Neural crest cell (in vitro differentiated cells): ENCODE results near the gene CALM3. TPM values are rescaled to one million over a fixed set of nuclear protein-coding genes. Genes with fewer than 3 reads are reported as not detected.

ENCODE experiments used
- DNase-seq: peaks from one replicate; pipeline ENCODE4 v3.0.0; 2021; ENCODE audit warnings: low read depth, mixed read lengths, low spot score
- H3K27ac Mint-ChIP-seq: one replicate; pipeline ENCODE4 v1.8.0; 2021; ENCODE audit warnings: mild to moderate bottlenecking, mixed read lengths; ENCODE audit not compliant: unreplicated experiment
- H3K27me3 Mint-ChIP-seq: 2 replicates; pipeline ENCODE4 v1.8.0; 2021; ENCODE audit warnings: low read depth, mild to moderate bottlenecking, mixed read lengths
- H3K36me3 Mint-ChIP-seq: 2 replicates; pipeline ENCODE4 v1.8.0; 2021; ENCODE audit warnings: low read depth, mild to moderate bottlenecking, mixed read lengths
- H3K4me1 Mint-ChIP-seq: 2 replicates; pipeline ENCODE4 v1.8.0; 2021; ENCODE audit warnings: mixed read lengths
- H3K4me3 Mint-ChIP-seq: one replicate; pipeline ENCODE4 v1.8.0; 2021; ENCODE audit warnings: mild to moderate bottlenecking, mixed read lengths
- H3K9me3 Mint-ChIP-seq: 2 replicates; pipeline ENCODE4 v1.8.0; 2021; ENCODE audit warnings: mixed read lengths
- total RNA-seq: library from RNA; stranded (reverse); gene quantifications from 2 replicates; pipeline ENCODE4 v1.2.1, GENCODE V29; 2021
- TF ChIP-seq, protein P1 (sequence below): fragments of 200-600 bp; sonication (generic); conservative IDR thresholded peaks from 2 replicates; pipeline ENCODE4 v1.5.0; 2021; ENCODE audit warnings: antibody characterized with exemption, mild to moderate bottlenecking

Gene CALM3
- total RNA-seq, 1 donor from 2014 or later, result 436 TPM

DNA sequence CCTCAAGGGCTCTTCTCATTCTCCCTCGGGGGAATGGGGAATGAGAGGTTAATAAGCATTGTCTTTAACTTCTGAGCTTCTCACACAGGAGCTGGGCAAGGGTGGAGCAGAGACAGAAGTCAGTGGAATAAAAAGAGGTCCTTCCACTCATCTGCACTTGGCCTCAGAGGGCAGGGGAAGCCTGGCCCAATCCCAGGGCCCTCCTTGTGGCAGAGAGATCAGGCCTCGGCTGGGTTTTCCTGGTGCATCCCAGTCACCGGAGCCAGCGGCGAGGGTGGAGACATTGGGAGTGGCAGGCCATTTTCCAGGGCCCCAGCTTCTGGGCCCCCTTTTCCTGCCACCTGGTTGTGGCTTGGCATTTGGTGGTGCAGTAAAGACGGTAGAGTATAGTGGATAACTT, 10.6 kb downstream of the CALM3 start:
- no peaks in the 10 kb centered on the region for H3K27me3 Mint-ChIP-seq
- TF ChIP-seq, protein P1, sequence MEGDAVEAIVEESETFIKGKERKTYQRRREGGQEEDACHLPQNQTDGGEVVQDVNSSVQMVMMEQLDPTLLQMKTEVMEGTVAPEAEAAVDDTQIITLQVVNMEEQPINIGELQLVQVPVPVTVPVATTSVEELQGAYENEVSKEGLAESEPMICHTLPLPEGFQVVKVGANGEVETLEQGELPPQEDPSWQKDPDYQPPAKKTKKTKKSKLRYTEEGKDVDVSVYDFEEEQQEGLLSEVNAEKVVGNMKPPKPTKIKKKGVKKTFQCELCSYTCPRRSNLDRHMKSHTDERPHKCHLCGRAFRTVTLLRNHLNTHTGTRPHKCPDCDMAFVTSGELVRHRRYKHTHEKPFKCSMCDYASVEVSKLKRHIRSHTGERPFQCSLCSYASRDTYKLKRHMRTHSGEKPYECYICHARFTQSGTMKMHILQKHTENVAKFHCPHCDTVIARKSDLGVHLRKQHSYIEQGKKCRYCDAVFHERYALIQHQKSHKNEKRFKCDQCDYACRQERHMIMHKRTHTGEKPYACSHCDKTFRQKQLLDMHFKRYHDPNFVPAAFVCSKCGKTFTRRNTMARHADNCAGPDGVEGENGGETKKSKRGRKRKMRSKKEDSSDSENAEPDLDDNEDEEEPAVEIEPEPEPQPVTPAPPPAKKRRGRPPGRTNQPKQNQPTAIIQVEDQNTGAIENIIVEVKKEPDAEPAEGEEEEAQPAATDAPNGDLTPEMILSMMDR, result no peak
- peaks cover 9% of the 10 kb centered on the region for H3K4me1 Mint-ChIP-seq
- H3K9me3 Mint-ChIP-seq, result no peaks in the 10 kb centered on the region
- no peak overlapping the region for H3K27ac Mint-ChIP-seq
- H3K36me3 Mint-ChIP-seq, result peaks cover 9% of the 10 kb centered on the region
- H3K4me3 Mint-ChIP-seq, result peak overlapping the region; percentile 34
- DNase-seq, result no peak

DNA sequence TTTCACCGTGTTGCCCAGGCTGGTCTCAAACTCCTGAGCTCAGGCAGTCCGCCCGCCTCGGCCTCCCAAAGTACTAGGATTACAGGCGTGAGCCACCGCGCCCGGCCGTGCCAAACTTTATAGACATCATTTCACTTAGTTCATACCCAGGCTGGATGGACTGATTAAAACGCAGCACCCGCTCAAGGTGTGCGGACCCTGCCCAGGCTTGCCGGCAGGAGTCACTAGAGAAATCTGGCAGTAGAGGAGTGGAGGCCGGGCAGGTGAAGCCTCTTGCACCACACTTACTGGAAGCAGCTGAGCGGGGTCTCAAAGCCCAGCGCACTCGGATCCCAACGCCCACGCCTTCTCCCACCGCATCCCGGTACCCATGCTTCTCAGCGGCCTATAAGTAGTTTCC, 12.4 kb downstream of the CALM3 start:
- no peaks in the 10 kb centered on the region for H3K9me3 Mint-ChIP-seq
- H3K4me3 Mint-ChIP-seq, result no peak overlapping the region
- no peaks in the 10 kb centered on the region for H3K27me3 Mint-ChIP-seq
- TF ChIP-seq, protein P1, result no peak
- H3K27ac Mint-ChIP-seq, result no peak overlapping the region
- H3K4me1 Mint-ChIP-seq, result peaks cover 13% of the 10 kb centered on the region
- peaks cover 5% of the 10 kb centered on the region for H3K36me3 Mint-ChIP-seq
- no peak for DNase-seq

DNA sequence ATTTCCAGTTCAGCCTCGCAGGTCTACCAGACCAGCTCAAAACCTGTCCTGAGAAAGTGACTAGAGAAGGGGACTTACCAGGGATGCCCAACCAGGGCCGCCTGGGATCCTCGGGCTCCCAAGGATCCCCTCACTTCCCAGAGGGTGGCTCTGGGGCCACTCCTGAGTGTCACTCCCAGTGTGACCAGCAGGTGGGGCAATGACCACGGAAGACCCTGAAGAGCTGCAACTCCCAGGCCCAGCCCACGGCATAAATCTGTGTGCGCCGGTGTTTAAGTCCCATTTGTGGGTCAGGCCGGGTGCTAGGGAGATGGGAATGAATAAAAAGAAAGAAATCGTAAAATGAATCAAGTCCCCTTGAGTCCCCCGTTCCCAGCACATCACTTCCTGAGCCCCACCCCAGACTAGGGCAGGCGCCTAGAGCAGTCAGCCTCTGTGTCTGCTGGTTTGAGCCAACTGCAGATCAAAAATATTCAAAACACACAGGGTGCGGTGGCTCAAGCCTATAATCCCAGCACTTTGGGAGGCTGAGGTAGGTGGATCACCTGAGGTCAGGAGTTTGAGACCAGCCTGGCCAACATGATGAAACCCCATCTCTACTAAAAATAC, 13.1 kb downstream of the CALM3 start:
- H3K27me3 Mint-ChIP-seq, result no peaks in the 10 kb centered on the region
- H3K4me3 Mint-ChIP-seq, result peak overlapping the region; percentile 33
- DNase-seq, result peak; percentile 93
- H3K4me1 Mint-ChIP-seq, result peaks cover 13% of the 10 kb centered on the region
- H3K9me3 Mint-ChIP-seq, result no peaks in the 10 kb centered on the region
- no peak overlapping the region for H3K27ac Mint-ChIP-seq
- TF ChIP-seq, protein P1, result peak; percentile 89
- peaks cover 2% of the 10 kb centered on the region for H3K36me3 Mint-ChIP-seq

DNA sequence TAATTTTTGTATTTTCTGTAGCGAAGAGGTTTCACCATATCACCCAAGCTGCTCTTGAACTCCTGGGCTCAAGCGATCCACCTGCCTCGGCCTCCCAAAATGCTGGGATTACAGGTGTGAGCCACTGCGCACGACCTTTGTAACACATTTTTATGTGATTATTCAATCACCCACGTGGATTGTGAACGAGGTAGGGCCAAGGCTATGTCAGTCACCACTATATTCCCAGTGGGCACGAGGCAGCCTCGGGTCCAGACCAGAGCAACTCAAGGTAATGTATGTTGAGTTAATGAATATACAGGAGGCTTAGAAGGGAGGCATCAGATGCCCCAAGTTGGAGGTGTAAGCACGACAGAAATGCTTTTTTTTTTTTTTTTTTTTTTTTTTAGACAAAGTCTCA, 14.8 kb downstream of the CALM3 start:
- H3K4me1 Mint-ChIP-seq, result peaks cover 18% of the 10 kb centered on the region
- TF ChIP-seq, protein P1, result no peak
- H3K9me3 Mint-ChIP-seq, result no peaks in the 10 kb centered on the region
- no peak overlapping the region for H3K4me3 Mint-ChIP-seq
- H3K36me3 Mint-ChIP-seq, result no peaks in the 10 kb centered on the region
- peak overlapping the region; percentile 35 for H3K27ac Mint-ChIP-seq
- H3K27me3 Mint-ChIP-seq, result no peaks in the 10 kb centered on the region
- no peak for DNase-seq

DNA sequence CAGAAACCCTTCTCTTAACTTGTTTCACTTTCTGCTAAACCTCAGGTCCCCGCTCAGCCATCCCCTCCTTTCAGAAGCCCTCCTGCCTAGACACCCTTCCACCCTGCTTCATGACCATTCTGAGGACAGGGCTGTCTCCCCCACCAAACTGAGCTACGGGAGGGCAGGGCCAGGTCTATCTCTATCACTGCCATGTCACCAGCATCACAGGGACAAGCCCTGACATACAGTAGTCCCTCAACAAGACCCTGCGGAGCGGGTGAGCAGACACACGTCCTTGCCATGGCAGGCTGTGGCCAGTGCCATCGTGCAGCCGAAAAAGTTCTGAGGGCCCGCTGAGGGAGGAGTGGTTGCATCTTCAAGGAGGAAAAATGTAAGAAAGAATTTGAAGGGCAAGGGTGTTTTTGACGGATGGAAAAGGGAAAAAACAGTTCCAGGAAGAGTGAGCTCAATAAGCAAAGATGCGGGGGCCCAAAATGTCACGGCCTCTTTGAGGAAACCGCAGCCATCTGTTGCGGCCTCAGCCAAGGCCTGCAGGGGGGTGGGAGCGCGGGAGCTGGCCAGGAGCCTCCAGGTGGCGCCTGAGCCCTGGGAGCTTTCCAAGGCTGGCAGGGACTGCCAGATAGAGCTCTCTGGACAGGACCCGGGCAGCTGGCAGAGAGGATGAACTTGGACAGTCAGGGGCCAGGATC, 15.6 kb downstream of the CALM3 start:
- Mint-ChIP-seq H3K27ac (peak overlapping the region; percentile 91), H3K9me3 (no peaks in the 10 kb centered on the region), H3K27me3 (no peaks in the 10 kb centered on the region), H3K4me1 (peaks cover 26% of the 10 kb centered on the region), H3K36me3 (no peaks in the 10 kb centered on the region), H3K4me3 (no peak overlapping the region)
- TF ChIP-seq, protein P1, result peak; percentile 57
- DNase-seq, result peak; percentile 45
